GM23248 (cell line): ENCODE results near the gene PLK5. TPM values are rescaled to one million over a fixed set of nuclear protein-coding genes. Genes with fewer than 3 reads are reported as not detected.

ENCODE experiments used
- DNase-seq: peaks from one replicate; pipeline ENCODE4 v3.0.0-alpha.2; 2015
- H2AFZ ChIP-seq: fragments of 200-600 bp; sonication (generic); 2 replicates; pipeline ENCODE4 v1.6.1; 2016; ENCODE audit warnings: antibody characterized with exemption
- H3F3A ChIP-seq: fragments of 200-600 bp; sonication (generic); 2 replicates; pipeline ENCODE4 v1.6.1; 2016; ENCODE audit warnings: mild to moderate bottlenecking, antibody characterized with exemption, mixed run types; ENCODE audit not compliant: insufficient read depth
- H3K27ac ChIP-seq: fragments of 200-600 bp; sonication (generic); 2 replicates; pipeline ENCODE4 v1.5.1; 2016; ENCODE audit warnings: mild to moderate bottlenecking
- H3K27me3 ChIP-seq: fragments of 200-600 bp; sonication (generic); replicated peaks from 2 replicates; pipeline ENCODE4 v1.6.1; 2016; ENCODE audit warnings: mild to moderate bottlenecking; ENCODE audit not compliant: insufficient read depth
- H3K36me3 ChIP-seq: fragments of 200-600 bp; sonication (generic); 2 replicates; pipeline ENCODE4 v1.6.1; 2016; ENCODE audit warnings: low read depth, mild to moderate bottlenecking
- H3K4me1 ChIP-seq: fragments of 200-600 bp; sonication (generic); 2 replicates; pipeline ENCODE4 v1.6.1; 2016; ENCODE audit warnings: mild to moderate bottlenecking; ENCODE audit not compliant: insufficient read depth
- H3K4me2 ChIP-seq: fragments of 200-600 bp; sonication (generic); one replicate; pipeline ENCODE4 v1.6.1; 2016; ENCODE audit warnings: mild to moderate bottlenecking; ENCODE audit not compliant: unreplicated experiment
- H3K4me3 ChIP-seq: fragments of 200-600 bp; sonication (generic); 2 replicates; pipeline ENCODE4 v1.5.1; 2016; ENCODE audit warnings: mild to moderate bottlenecking
- H3K79me2 ChIP-seq: fragments of 200-600 bp; sonication (generic); 2 replicates; pipeline ENCODE4 v1.6.1; 2016; ENCODE audit warnings: mild to moderate bottlenecking; ENCODE audit not compliant: insufficient read depth
- H3K9ac ChIP-seq: fragments of 200-600 bp; sonication (generic); 2 replicates; pipeline ENCODE4 v1.6.1; 2016; ENCODE audit warnings: mild to moderate bottlenecking
- H3K9me2 ChIP-seq: fragments of 200-600 bp; sonication (generic); 2 replicates; pipeline ENCODE4 v1.6.1; 2016; ENCODE audit warnings: mixed run types, mild to moderate bottlenecking, moderate library complexity; ENCODE audit not compliant: insufficient read depth
- H3K9me3 ChIP-seq: fragments of 200-600 bp; sonication (generic); one replicate; pipeline ENCODE4 v1.6.1; 2017; ENCODE audit warnings: low read depth
- H4K20me1 ChIP-seq: fragments of 200-600 bp; sonication (generic); 2 replicates; pipeline ENCODE4 v1.6.0; 2016; ENCODE audit not compliant: insufficient read depth
- EZH2 ChIP-seq: fragments of 200-600 bp; sonication (generic); IDR thresholded peaks from 2 replicates; pipeline ENCODE4 v1.6.1; 2018; ENCODE audit warnings: antibody characterized with exemption, mild to moderate bottlenecking; ENCODE audit not compliant: insufficient read depth, poor library complexity, severe bottlenecking
- EZH2phosphoT487 ChIP-seq: fragments of 200-600 bp; sonication (generic); IDR thresholded peaks from 2 replicates; pipeline ENCODE4 v1.6.1; 2018; ENCODE audit warnings: antibody characterized with exemption, moderate library complexity, mild to moderate bottlenecking, low read depth; ENCODE audit not compliant: insufficient read depth
- WGBS, 2 experiments: methylation state at CpG; one replicate each; pipeline ENCODE4 v1.1.6; 2015 to 2017; ENCODE audit warnings: low lambda C conversion rate in 2 of 2, low coverage in 1 of 2; ENCODE audit errors: missing lambda C conversion rate in 2 of 2; 5-methylcytosine and 5-hydroxymethylcytosine counted together
- in situ Hi-C: fragments of 300-500 bp; cut with MboI; formaldehyde crosslinking; loops from 2 replicates; pipeline ENCODE4 v1.15.0; 2020
- polyA plus RNA-seq: library from polyadenylated mRNA; unstranded; fragments of >200 nt; fragmentation: Nextera tagmentation; extraction: Ambion mirVana; gene quantifications from 2 replicates; pipeline ENCODE4 v1.2.1, GENCODE V29; 2016
- total RNA-seq: library from RNA; depleted of rRNA; stranded (reverse); fragments of >200 nt; shearing (Covaris generic); gene quantifications from 2 replicates; pipeline ENCODE4 v1.2.3, GENCODE V29; 2014

Gene PLK5
- total and polyA plus RNA-seq, 2 experiments from 2014 or later: not detected

GRCh38 chr19:1505012-1505411 lies 18.9 kb upstream of the PLK5 start:
- no peak for DNase-seq
- H3K36me3 ChIP-seq: no peaks in the 10 kb centered on the region
- no peaks in the 10 kb centered on the region for H3K27me3 ChIP-seq
- no peaks in the 10 kb centered on the region for H3K4me1 ChIP-seq
- no peak overlapping the region for H3K27ac ChIP-seq
- no peak overlapping the region for H2AFZ ChIP-seq
- peaks cover 13% of the 10 kb centered on the region; the same call in 1 of the 2 replicates for H3F3A ChIP-seq
- no peak overlapping the region for H3K4me2 ChIP-seq
- TF ChIP-seq EZH2: no peak
- TF ChIP-seq EZH2phosphoT487: no peak
- no peak overlapping the region for H3K9ac ChIP-seq
- in situ Hi-C loops: no loop called here
- H3K79me2 ChIP-seq: no peaks in the 10 kb centered on the region
- no peaks in the 10 kb centered on the region for H3K9me3 ChIP-seq
- no peaks in the 10 kb centered on the region for H4K20me1 ChIP-seq
- H3K9me2 ChIP-seq: no peaks in the 10 kb centered on the region
- no peak overlapping the region for H3K4me3 ChIP-seq
- 76 to 78% methylated on average over 8 of the region's 8 CpGs for WGBS, 2 experiments

DNA sequence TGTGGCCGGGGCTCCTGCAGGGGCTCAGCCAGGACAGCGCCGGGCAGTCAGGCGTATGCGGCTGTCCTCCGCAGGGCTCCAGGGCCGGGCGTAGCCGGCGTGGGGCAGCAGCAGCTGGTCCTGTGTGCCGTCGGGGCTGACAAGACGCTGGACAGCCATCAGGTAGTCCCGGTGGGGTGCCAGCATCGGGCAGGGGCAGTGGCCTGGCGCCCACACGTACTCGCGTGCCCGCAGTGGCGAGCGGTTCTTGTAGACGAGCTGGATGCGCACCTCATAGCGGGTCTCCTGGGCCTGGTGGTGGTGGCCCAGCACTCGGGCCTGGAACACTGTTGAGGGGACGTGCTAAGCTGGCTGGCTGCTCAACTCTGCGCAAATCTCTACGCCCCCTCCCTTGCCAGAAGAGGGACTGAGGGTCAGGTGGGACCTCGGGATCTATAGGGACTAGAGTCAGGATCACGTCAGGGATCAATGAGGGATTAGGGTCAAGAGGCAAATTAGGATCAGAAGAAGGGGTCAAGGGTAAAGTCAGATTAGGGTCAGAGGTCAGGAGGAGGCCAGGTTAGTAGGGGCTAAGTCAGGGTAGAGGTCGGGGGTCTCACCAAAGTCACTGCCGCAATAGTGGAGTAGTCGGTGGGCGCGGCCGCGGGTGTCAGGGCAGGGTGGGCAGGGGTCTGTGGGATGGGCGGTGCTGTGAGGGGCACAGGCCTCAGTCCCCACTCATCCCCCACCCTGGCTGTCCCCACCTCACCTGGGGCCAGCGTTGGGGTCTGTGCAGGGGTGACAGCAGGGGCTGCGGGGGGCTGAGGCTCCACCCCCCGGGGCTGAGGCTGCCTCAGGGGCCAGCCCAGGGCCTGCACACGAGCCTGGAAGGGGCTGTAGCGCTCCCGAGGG lies 17.6 kb upstream of the PLK5 start:
- H3K4me2 ChIP-seq: no peak overlapping the region
- in situ Hi-C loops: no loop called here

DNA sequence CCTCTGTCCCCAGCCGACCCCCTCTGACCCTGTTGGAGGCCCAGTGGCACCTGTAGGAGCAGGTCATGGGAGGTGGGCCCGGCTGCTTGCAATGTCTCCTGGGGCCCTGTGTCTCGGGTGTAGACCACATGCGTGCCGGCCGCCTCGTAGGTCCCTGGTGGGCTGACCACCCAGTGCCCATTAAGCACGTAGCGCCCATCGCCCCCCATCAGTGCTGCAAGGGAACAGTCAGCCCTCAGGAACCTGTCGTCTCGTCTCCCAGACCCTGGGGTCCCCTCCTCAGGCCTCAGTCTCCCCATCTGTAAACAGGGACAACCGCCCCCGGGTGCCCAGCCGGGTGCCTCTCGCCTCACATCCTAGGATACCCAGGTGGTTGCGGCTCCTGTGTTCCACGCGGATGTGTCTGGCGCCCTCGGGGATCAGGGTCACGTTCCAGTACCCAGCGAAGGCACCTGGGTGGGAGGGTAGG lies 16.7 kb upstream of the PLK5 start:
- peak overlapping the region; percentile 64 for H3K27ac ChIP-seq
- no peaks in the 10 kb centered on the region for H3K9me3 ChIP-seq
- TF ChIP-seq EZH2 (no peak), EZH2phosphoT487 (no peak)
- H3F3A ChIP-seq: peaks cover 14% of the 10 kb centered on the region; the same call in 1 of the 2 replicates
- no peaks in the 10 kb centered on the region for H3K9me2 ChIP-seq
- H3K4me3 ChIP-seq: 0 out of 2 replicates have a peak overlapping the region, but pooled peaks have one; percentile 10
- H3K27me3 ChIP-seq: no peaks in the 10 kb centered on the region
- H3K36me3 ChIP-seq: no peaks in the 10 kb centered on the region
- H3K9ac ChIP-seq: peak overlapping the region; percentile 64
- no peak for DNase-seq
- no peaks in the 10 kb centered on the region for H4K20me1 ChIP-seq
- WGBS, 2 experiments: 61 to 64% methylated on average over 23 of the region's 23 CpGs
- peak overlapping the region; percentile 42 for H3K4me2 ChIP-seq
- 0 out of 2 replicates have a peak overlapping the region, but pooled peaks have one; percentile 49 for H2AFZ ChIP-seq
- in situ Hi-C loops: no loop called here
- H3K4me1 ChIP-seq: no peaks in the 10 kb centered on the region
- H3K79me2 ChIP-seq: peaks cover 2% of the 10 kb centered on the region; the same call in 1 of the 2 replicates

More for the DNA sequence above, 17.6 kb upstream of the PLK5 start:
- H4K20me1 ChIP-seq: no peaks in the 10 kb centered on the region
- no peaks in the 10 kb centered on the region for H3K36me3 ChIP-seq
- no peaks in the 10 kb centered on the region for H3K9me2 ChIP-seq
- no peak overlapping the region for H3K4me3 ChIP-seq
- WGBS, 2 experiments: 84 to 87% methylated on average over 37 to 45 of the region's 45 CpGs
- TF ChIP-seq EZH2 (no peak), EZH2phosphoT487 (no peak)
- no peak overlapping the region for H3K9ac ChIP-seq
- DNase-seq: no peak
- peaks cover 14% of the 10 kb centered on the region; the same call in 1 of the 2 replicates for H3F3A ChIP-seq
- no peak overlapping the region for H3K27ac ChIP-seq
- H2AFZ ChIP-seq: no peak overlapping the region
- no peaks in the 10 kb centered on the region for H3K4me1 ChIP-seq
- no peaks in the 10 kb centered on the region for H3K9me3 ChIP-seq
- H3K79me2 ChIP-seq: no peaks in the 10 kb centered on the region
- no peaks in the 10 kb centered on the region for H3K27me3 ChIP-seq

DNA sequence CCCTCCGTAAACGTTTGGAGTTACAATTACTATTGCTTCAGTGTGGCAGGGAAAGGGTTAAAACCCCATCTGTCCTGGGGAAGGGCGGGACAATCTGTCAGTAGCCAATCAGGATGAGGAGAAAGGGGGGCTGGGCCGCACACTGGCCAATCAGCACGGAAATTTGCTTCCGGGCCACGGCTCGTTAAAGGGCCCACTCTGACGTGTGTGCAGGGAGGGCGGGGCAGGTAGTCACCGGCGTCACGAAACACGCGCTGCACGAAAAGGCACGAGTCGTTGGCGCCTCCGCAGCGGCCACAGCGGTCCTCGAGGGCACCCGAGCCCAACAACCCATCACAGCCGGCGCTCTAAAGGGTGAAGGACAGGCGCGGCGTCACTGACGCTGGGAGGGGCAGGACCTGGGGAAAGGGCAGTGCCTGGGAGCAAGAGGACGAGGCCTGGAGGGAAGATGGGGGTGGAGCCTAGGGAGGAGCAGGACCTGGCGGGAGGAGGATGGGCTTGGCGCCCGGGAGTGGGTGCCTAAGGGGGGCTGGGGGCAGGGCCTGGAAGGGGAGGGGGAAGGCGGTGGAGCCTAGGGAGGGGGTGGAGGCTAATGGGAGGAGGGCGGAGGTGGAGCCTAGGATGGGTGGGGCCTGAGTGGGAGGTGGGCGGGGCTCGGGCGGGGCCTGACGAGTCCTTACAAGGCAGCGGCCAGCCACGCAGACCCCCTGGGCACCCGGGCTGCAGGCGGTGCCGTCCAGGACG lies 15.9 kb upstream of the PLK5 start:
- Histone ChIP-seq H3K9ac (peak overlapping the region; percentile 64), H3K79me2 (peaks cover 7% of the 10 kb centered on the region; the same call in 1 of the 2 replicates), H3K4me3 (peak overlapping the region; percentile 64), H3K27ac (peak overlapping the region; percentile 64), H3K9me2 (no peaks in the 10 kb centered on the region), H2AFZ (peak overlapping the region; percentile 49), H3K4me1 (no peaks in the 10 kb centered on the region), H3K4me2 (peak overlapping the region; percentile 42), H3F3A (peaks cover 14% of the 10 kb centered on the region; the same call in 1 of the 2 replicates), H3K36me3 (no peaks in the 10 kb centered on the region), H4K20me1 (no peaks in the 10 kb centered on the region), H3K27me3 (no peaks in the 10 kb centered on the region), H3K9me3 (no peaks in the 10 kb centered on the region)
- WGBS, 2 experiments: 3 to 6% methylated on average over 36 to 41 of the region's 46 CpGs
- DNase-seq: peak; percentile 98
- in situ Hi-C loops: no loop called here
- no peak for TF ChIP-seq EZH2phosphoT487
- TF ChIP-seq EZH2: no peak
